ENCODE measurements around the gene PLK1.
"Not testable (repeated sequence)": the region's sequence is repeated elsewhere in the genome, so short reads cannot be mapped to it uniquely, and the experiment has no call there.

Gene PLK1

DNA sequence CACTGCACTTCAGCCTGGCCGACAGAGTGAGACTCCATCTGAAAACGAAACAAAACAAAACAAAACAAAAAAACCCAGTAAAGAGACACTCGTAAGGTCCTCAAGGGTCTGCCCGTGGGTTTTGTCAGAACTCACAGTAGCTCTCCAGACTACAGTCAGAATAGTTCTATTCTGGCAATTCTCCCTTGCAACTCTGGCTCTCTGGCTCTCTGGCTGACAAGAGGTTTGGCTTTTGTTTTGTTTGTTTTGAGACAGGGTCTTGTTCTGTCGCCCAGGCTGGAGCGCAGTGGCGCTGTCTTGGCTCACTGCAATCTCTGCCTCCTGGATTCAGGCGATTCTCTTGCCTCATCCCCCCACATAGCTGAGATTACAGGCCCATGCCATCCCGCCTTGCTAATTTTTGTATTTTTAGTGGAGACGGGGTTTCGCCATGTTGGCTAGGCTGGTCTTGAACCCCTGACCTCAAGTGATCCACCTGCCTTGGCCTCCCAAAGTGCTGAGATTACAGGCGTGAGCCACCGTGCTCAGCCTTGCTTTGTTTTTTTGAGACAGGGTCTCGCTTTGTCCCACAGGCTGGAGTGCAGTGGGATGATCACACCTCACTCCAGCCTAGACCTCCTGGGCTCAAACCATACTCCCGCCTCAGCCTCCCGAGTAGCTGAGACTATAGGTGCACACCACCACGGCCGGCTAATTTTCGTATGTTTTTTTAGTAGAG lies 55.6 kb downstream of the PLK1 start:
- no peak for TF ChIP-seq CTCF (IDR thresholded peaks at IDR 0.05; ENCODE audit: unreplicated experiment in 3 of 3)
- Mint-ChIP-seq H3K36me3 (ENCODE audit: low read depth) (no peaks in the 10 kb centered on the region), H3K9me3 (no peaks in the 10 kb centered on the region), H3K4me1 (no peaks in the 10 kb centered on the region), H3K4me3 (no peak overlapping the region), H3K27ac (no peak overlapping the region), H3K27me3 (ENCODE audit: low read depth) (peaks cover 10% of the 10 kb centered on the region)

DNA sequence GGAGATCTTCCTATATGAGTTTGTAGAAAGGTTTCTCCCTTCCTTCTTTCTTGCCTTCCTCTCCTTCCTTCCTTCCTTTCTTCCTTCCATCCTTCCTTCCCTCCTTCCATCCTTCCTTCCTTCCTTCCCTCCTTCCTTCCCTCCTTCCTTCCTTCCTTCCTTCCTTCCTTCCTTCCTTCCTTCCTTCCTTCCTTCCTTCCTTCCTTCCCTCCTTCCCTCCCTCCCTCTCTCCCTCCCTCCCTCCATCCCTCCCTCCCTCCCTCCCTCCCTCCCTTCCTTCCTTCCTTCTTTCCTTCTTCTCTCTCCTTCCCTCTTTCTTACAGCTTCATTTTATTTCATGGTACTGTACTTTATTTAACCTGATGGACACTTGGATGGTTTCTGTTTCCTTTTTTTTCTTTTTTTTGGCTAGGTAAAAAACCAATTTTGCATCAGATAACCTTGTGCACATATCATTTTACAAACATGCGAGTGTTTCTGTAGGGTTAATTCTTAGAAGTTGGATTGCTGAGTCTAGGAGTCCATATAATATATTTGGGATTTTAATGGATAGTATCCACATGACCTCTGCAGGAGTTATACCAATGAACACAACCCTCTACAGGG lies 58.8 kb downstream of the PLK1 start:
- not testable (repeated sequence) for H3K4me1 Mint-ChIP-seq; H3K4me3 Mint-ChIP-seq; H3K27ac Mint-ChIP-seq; H3K9me3 Mint-ChIP-seq; H3K36me3 Mint-ChIP-seq (ENCODE audit: low read depth)
- peaks cover 14% of the 10 kb centered on the region for H3K27me3 Mint-ChIP-seq (ENCODE audit: low read depth)

- no peak for TF ChIP-seq CTCF (IDR thresholded peaks at IDR 0.05; ENCODE audit: unreplicated experiment in 3 of 3)
- H3K36me3 Mint-ChIP-seq (ENCODE audit: low read depth), result no peaks in the 10 kb centered on the region
- no peaks in the 10 kb centered on the region for H3K4me1 Mint-ChIP-seq
- H3K27me3 Mint-ChIP-seq (ENCODE audit: low read depth), result peaks cover 24% of the 10 kb centered on the region
- no peak overlapping the region for H3K27ac Mint-ChIP-seq
- H3K9me3 Mint-ChIP-seq, result no peaks in the 10 kb centered on the region
- no peak overlapping the region for H3K4me3 Mint-ChIP-seq
These were observed 60.8 kb downstream of the PLK1 start for GRCh38 chr16:23739516-23739915.
